Pancreas (tissue), 10 donors: ENCODE data around the gene OSM. TPM values are rescaled to one million over a fixed set of nuclear protein-coding genes. Genes with fewer than 3 reads are reported as not detected.

Source experiments
- ATAC-seq, 4 donors: fragments of 200-7000 bp; cut with Tn5 transposase; one replicate each; pipeline versions ENCODE4 v1.8.0 to v1.9.1; 2020; ENCODE audit warnings: mild to moderate bottlenecking in 4 of 4, moderate library complexity in 4 of 4
- DNase-seq, 6 donors: peaks; one replicate each; pipeline ENCODE4 v3.0.0-alpha.2; 2020
- FAIRE-seq: peaks from 2 replicates; lab custom pipeline; 2012; peaks lifted over from hg19 to GRCh38; lab: Jason Lieb, UNC
- H3K27ac ChIP-seq, 4 donors: fragments of 200-600 bp; sonication (generic); 1 replicate in 3 of 4; 2 replicates in 1 of 4; pipeline versions ENCODE4 v1.5.0 to v1.8.0; 2020
- H3K27me3 ChIP-seq, 4 donors: fragments of 200-600 bp; one replicate each; pipeline ENCODE4 v1.8.0; 2021
- H3K36me3 ChIP-seq, 3 donors: fragments of 200-600 bp; sonication (generic) in 1 of 3; one replicate each; pipeline versions ENCODE4 v1.5.0 to v1.8.0; 2020 to 2021
- H3K4me1 ChIP-seq, 3 donors: fragments of 200-600 bp; one replicate each; pipeline ENCODE4 v1.8.0; 2021
- H3K4me3 ChIP-seq, 4 donors: fragments of 200-600 bp; sonication (generic) in 2 of 4; one replicate each; pipeline versions ENCODE4 v1.5.0 to v1.8.0; 2020 to 2021
- H3K9me3 ChIP-seq, 4 donors: fragments of 200-600 bp; one replicate each; pipeline ENCODE4 v1.8.0; 2021
- WGBS, 2 donors: extraction: QIAGEN DNeasy Blood & Tissue Kit; methylation state at CpG; one replicate each; pipeline ENCODE4 v1.1.7; 2013; 5-methylcytosine and 5-hydroxymethylcytosine counted together
- intact Hi-C, 3 donors: fragments of 100-400 bp; cut with DNase I; formaldehyde crosslinking; loops; one replicate each; pipeline versions ENCODE4 v1.11.1 to v1.14.2; 2022
- polyA plus RNA-seq, 2 donors: library from polyadenylated mRNA; stranded (reverse); fragments of 200-250 nt; gene quantifications; one replicate each; pipeline ENCODE4 v1.2.3, GENCODE V29; 2013
- total RNA-seq, 6 donors: library from RNA; stranded (reverse); fragmentation: NEBNext Ultra II Directional in 4 of 6; extraction: Animal tissue kit (Norgen Biotek cat#: 25700) in 4 of 6; gene quantifications; one replicate each; pipeline versions ENCODE4 v1.2.1 to v1.2.4, GENCODE V29; 2021 to 2023
- TF ChIP-seq, protein P1 (sequence below), 4 donors: fragments of 200-600 bp; sonication (generic) in 3 of 4; IDR thresholded peaks; one replicate each; pipeline versions ENCODE4 v1.5.0 to v1.8.0; 2021; ENCODE audit warnings: antibody characterized with exemption in 4 of 4
- donor health status: healthy with polysubstance abuse.
- donor health status: DM: no; HTN: no; CAD: no; lungs with moderate emphysema.
- donor health status: DM: no; HTN: no; CAD: no.
- donor health status: control.
- donor health status: control.
- donor health status: Bipolar disorder and iron deficiency.
- donor health status: DM: yes; HTN: yes; CAD: no.
- donor health status: DM: no; HTN: no; CAD: no.
- donor health status: DM: no; HTN: no; CAD: no.
- donor health status: DM: yes; HTN: yes; CAD: no.

OSM gene
- total and polyA plus RNA-seq, 8 donors: 0.13 to 1.5 (median 0.26) TPM; not detected in 1

DNA sequence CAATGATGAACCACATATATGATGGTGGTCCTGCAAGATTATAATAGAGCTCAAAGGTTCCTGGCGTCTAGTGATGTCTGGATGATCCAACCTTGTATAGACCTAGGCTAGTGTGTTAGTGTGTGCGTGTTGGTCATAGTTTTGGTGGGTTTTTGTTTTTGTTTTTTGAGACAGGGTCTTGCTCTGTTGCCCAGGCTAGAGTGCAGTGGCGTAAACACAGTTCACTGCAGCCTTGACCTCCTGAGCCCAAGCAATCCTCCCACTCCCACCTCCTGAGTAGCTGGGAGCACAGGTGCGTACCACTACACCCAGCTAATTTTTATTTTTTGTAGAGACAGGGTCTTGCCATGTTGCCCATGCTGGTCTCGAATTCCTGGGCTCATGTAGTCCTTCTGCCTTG, 13.3 kb upstream of the OSM start:
- DNase-seq (no peak), FAIRE-seq (no peak), ATAC-seq (no peak)
- Histone ChIP-seq H3K27ac (no peak overlapping the region), H3K9me3 (no peaks in the 10 kb centered on the region), H3K4me1 (no peaks in the 10 kb centered on the region), H3K4me3 (no peak overlapping the region), H3K27me3 (no peaks in the 10 kb centered on the region), H3K36me3 (no peaks in the 10 kb centered on the region)
- 66 to 73% methylated on average over 5 of the region's 5 CpGs for WGBS, 2 donors
- intact Hi-C loops: no loop called here
- TF ChIP-seq, protein P1, sequence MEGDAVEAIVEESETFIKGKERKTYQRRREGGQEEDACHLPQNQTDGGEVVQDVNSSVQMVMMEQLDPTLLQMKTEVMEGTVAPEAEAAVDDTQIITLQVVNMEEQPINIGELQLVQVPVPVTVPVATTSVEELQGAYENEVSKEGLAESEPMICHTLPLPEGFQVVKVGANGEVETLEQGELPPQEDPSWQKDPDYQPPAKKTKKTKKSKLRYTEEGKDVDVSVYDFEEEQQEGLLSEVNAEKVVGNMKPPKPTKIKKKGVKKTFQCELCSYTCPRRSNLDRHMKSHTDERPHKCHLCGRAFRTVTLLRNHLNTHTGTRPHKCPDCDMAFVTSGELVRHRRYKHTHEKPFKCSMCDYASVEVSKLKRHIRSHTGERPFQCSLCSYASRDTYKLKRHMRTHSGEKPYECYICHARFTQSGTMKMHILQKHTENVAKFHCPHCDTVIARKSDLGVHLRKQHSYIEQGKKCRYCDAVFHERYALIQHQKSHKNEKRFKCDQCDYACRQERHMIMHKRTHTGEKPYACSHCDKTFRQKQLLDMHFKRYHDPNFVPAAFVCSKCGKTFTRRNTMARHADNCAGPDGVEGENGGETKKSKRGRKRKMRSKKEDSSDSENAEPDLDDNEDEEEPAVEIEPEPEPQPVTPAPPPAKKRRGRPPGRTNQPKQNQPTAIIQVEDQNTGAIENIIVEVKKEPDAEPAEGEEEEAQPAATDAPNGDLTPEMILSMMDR (IDR thresholded peaks at IDR 0.05): no peak

DNA sequence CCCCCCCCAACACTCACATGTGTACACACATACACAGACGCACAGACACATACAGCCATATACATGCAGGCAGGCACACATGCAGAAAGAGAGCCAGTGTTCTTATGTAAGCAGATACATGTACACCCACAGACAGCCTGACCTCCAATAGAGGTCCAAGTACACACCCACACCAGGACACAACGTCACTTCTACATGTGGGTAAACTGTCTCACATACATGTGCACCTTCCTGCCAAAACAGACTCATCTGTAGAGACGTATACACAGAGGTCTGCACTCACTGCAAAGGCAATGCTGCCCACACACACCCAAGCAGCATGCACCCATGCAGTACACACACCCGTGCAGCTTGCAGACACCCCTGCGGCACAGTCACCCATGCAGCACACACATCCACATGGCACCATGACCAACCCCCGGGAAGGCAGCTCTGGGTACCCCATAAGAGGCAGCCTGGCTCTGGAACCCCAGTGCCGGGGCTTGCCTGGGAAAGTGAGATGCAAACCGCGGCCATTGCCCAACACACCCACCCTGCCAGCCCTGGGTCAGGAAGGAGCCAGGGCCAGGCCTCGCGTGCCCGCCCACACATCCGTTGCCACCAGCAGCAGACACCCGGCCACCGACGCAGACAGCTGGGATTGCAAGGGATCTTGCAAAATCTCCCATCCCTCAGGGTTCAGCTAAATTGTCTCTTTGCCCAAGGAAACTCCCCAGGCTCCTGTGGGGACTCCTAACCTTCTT, 12.6 kb upstream of the OSM start:
- Histone ChIP-seq H3K36me3 (no peaks in the 10 kb centered on the region), H3K9me3 (no peaks in the 10 kb centered on the region), H3K4me1 (no peaks in the 10 kb centered on the region), H3K4me3 (no peak overlapping the region), H3K27me3 (no peaks in the 10 kb centered on the region), H3K27ac (no peak overlapping the region)
- DNase-seq (peak in 1 of 6 donors; percentile 35), ATAC-seq (peak in 2 of 4 donors; percentile 56 to 60), FAIRE-seq (no peak)
- intact Hi-C loops: no loop called here
- WGBS, 2 donors: 63 to 76% methylated on average over 16 of the region's 16 CpGs
- TF ChIP-seq, protein P1 (IDR thresholded peaks at IDR 0.05): no peak

DNA sequence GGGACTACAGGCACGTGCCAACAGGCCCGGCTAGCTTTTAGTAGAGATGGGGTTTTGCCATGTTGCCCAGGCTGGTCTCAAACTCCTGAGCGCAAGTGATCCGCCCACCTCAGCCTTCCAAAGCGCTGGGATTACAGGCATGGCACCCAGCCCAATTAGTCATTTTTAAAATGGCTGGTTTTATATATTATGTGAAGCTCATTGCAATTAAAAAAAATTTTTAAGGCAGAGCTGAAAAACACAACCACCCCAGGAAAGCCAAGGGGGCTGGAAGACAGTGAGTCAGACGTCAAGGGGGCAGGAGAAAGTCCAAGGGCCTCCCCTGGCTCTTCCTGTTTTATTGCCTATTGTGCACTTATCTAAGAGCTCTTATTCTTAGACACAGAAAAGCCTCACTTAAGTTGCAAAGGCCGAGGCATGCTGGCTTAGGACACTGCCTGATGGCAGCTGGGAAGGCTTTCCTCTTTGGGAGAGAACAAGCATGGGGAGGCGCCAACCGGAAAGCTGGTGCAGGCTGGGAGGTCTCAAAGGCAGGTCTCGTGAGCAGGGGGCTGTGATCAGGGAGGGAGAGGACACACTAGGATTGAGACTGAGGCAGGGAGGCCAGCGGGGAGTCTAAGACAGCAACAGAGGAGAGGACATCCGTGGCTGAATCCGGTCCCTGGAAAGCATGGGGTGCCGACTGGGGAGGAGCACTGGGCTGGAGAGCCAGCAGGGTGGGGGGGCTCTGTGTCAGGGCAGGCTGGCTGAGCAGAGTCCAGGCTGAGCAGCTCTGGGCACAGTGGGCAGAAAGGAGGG, 11.1 kb upstream of the OSM start:
- H3K4me1 ChIP-seq: no peaks in the 10 kb centered on the region
- FAIRE-seq: no peak
- intact Hi-C loops: no loop called here
- peak in 1 of 6 donors; percentile 49 for DNase-seq
- no peaks in the 10 kb centered on the region for H3K9me3 ChIP-seq
- H3K27ac ChIP-seq: peak overlapping the region in 1 of 4 donors; percentile 19
- TF ChIP-seq, protein P1 (IDR thresholded peaks at IDR 0.05): no peak
- H3K4me3 ChIP-seq: no peak overlapping the region
- no peaks in the 10 kb centered on the region for H3K36me3 ChIP-seq
- WGBS, 2 donors: 73 to 81% methylated on average over 14 of the region's 14 CpGs
- H3K27me3 ChIP-seq: no peaks in the 10 kb centered on the region
- peak in 3 of 4 donors; percentile 22 to 49 (median 33) for ATAC-seq

DNA sequence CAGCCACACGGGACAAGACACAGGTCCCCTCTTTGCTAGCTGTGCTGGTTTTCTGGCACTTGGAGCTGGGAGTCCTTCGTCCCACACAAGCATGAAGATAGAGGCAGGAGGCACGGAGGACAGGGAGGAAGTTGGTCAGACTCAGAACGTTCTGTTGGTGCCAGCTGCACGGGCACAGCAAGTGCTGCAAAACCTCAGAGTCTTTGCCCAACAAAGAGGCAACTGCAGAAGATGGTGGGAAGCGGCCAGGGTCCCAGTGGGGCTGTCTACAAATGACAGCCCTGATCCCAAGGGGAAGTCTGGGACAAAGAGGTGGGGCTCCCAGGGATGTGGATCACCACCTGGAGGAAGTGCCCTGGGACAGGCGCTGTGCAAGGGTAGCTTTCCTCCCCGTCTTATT, 9.4 kb upstream of the OSM start:
- FAIRE-seq: no peak
- intact Hi-C loops: no loop called here
- Histone ChIP-seq H3K27me3 (no peaks in the 10 kb centered on the region), H3K4me3 (no peak overlapping the region), H3K4me1 (no peaks in the 10 kb centered on the region), H3K9me3 (no peaks in the 10 kb centered on the region), H3K27ac (no peak overlapping the region), H3K36me3 (no peaks in the 10 kb centered on the region)
- WGBS, 2 donors: 63 to 76% methylated on average over 8 of the region's 8 CpGs
- DNase-seq: peak in 1 of 6 donors; percentile 23
- ATAC-seq: no peak
- TF ChIP-seq, protein P1 (IDR thresholded peaks at IDR 0.05): no peak
